K562 (cell line): ENCODE measurements around the gene MAP2K7. TPM values are rescaled to one million over a fixed set of nuclear protein-coding genes. Genes with fewer than 3 reads are reported as not detected.

ENCODE experiments used
- ARID1B ChIP-seq: fragments of 450-650 bp; IDR thresholded peaks from 2 replicates; pipeline ENCODE4 v1.6.1; 2016; ENCODE audit warnings: antibody characterized with exemption, mild to moderate bottlenecking, inconsistent platforms
- ARID2 ChIP-seq: fragments of 450-650 bp; IDR thresholded peaks from 2 replicates; pipeline ENCODE4 v1.6.1; 2017; ENCODE audit warnings: antibody characterized with exemption, mild to moderate bottlenecking
- CXXC5 ChIP-seq: fragments of 250-450 bp; sonication (Bioruptor Pico); IDR thresholded peaks from 2 replicates; pipeline ENCODE4 v1.8.0; 2022; ENCODE audit warnings: inconsistent platforms, mild to moderate bottlenecking, moderate library complexity
- DPF2 ChIP-seq: fragments of 450-650 bp; IDR thresholded peaks from 2 replicates; pipeline ENCODE4 v1.6.1; 2016
- HDAC8 ChIP-seq: fragments of 450-650 bp; IDR thresholded peaks from 2 replicates; pipeline ENCODE4 v1.6.1; 2016; ENCODE audit warnings: mild to moderate bottlenecking, missing genetic modification characterization, moderate library complexity, missing compliant biosample characterization
- HMG20B ChIP-seq: fragments of 250-450 bp; sonication (Bioruptor Pico); IDR thresholded peaks from 2 replicates; pipeline ENCODE4 v1.5.0; 2021; ENCODE audit warnings: mild to moderate bottlenecking
- NFRKB ChIP-seq: fragments of 450-650 bp; IDR thresholded peaks from 2 replicates; pipeline ENCODE4 v1.6.1; 2016; ENCODE audit warnings: low read depth
- NR2C1 ChIP-seq, 2 experiments: fragments of 450-650 bp; IDR thresholded peaks; 2 replicates each; pipeline ENCODE4 v1.6.1; 2017; ENCODE audit warnings: mild to moderate bottlenecking in 2 of 2, antibody characterized with exemption in 1 of 2, inconsistent platforms in 1 of 2, missing compliant biosample characterization in 1 of 2, missing genetic modification characterization in 1 of 2
- NR2C2 ChIP-seq, 2 experiments: fragments of 200-800 bp in 1 of 2; sonication (Bioruptor generic) in 1 of 2; sonication (generic) in 1 of 2; formaldehyde crosslinking in 1 of 2; IDR thresholded peaks; 2 replicates each; pipeline versions ENCODE4 v1.6.1 to v1.8.0; 2016 to 2022; ENCODE audit warnings: mild to moderate bottlenecking in 1 of 2, missing compliant biosample characterization in 1 of 2, missing genetic modification characterization in 1 of 2, missing genetic modification reagents in 1 of 2
- PHF20 ChIP-seq: fragments of 450-650 bp; IDR thresholded peaks from 2 replicates; pipeline ENCODE4 v1.6.1; 2018; ENCODE audit not compliant: partially characterized antibody
- SIN3A ChIP-seq, 2 experiments: fragments of 150-350 bp in 1 of 2; IDR thresholded peaks; 2 replicates each; pipeline ENCODE4 v1.6.1; 2011 to 2016; ENCODE audit warnings: borderline replicate concordance in 2 of 2, low read depth in 2 of 2, low read length in 2 of 2, mild to moderate bottlenecking in 2 of 2, moderate library complexity in 2 of 2; ENCODE audit not compliant: control insufficient read depth in 1 of 2
- SNRNP70 ChIP-seq: fragments of 200-400 bp; formaldehyde crosslinking; optimal IDR thresholded peaks from 2 replicates; pipeline ENCODE3; 2017; ENCODE audit warnings: low read depth, low read length
- SUPT5H ChIP-seq: fragments of 450-650 bp; IDR thresholded peaks from 2 replicates; pipeline ENCODE4 v1.6.1; 2016
- ZFX ChIP-seq: sonication (generic); formaldehyde crosslinking; IDR thresholded peaks from 2 replicates; pipeline ENCODE4 v1.8.0; 2022; ENCODE audit warnings: mild to moderate bottlenecking, missing genetic modification reagents, moderate library complexity
- polyA plus RNA-seq, 8 experiments: library from polyadenylated mRNA; depleted of rRNA in 4 of 8; stranded (reverse) in 5 of 8; unstranded in 3 of 8; fragments of >200 nt; fragmentation: Nextera tagmentation in 2 of 8; fragmentation: Illumina TruSeq in 1 of 8; extraction: Ambion mirVana in 2 of 8; extraction: Trizol in 1 of 8; gene quantifications; 2 replicates each; pipeline versions ENCODE4 v1.2.1 to v1.2.3, GENCODE V29; 2011 to 2014; ENCODE audit warnings: inconsistent platforms in 1 of 8, missing spikeins in 1 of 8
- total RNA-seq, 7 experiments: library from RNA; depleted of rRNA in 6 of 7; stranded (reverse); fragments of >200 nt in 6 of 7; fragmentation: Illumina TruSeq in 2 of 7; extraction: Trizol in 2 of 7; gene quantifications; 2 replicates each; pipeline versions ENCODE4 v1.2.1 to v1.2.3, GENCODE V29; 2011 to 2021; ENCODE audit warnings: low replicate concordance in 1 of 7
- TF ChIP-seq, protein P1 (sequence below), 2 experiments: IDR thresholded peaks; 2 replicates each; pipeline ENCODE4 v1.6.1; 2011; ENCODE audit warnings: borderline replicate concordance in 1 of 2, control low read depth in 1 of 2, low read depth in 1 of 2, low read length in 1 of 2, mild to moderate bottlenecking in 1 of 2, mixed read lengths in 1 of 2, moderate library complexity in 1 of 2; ENCODE audit not compliant: insufficient read depth in 1 of 2, insufficient read length in 1 of 2, poor library complexity in 1 of 2, severe bottlenecking in 1 of 2; ENCODE audit errors: extremely low read depth in 1 of 2
- TF ChIP-seq, protein P2 (sequence below): sonication (generic); formaldehyde crosslinking; IDR thresholded peaks from 2 replicates; pipeline ENCODE4 v1.8.1; 2022; ENCODE audit warnings: missing genetic modification reagents

MAP2K7 gene
- total and polyA plus RNA-seq, 9 of the 15 experiments (the other 6 are each of a cell fraction or from before 2014, with no cell fraction given), result 0.51 to 45.8 (median 14.1) TPM

DNA sequence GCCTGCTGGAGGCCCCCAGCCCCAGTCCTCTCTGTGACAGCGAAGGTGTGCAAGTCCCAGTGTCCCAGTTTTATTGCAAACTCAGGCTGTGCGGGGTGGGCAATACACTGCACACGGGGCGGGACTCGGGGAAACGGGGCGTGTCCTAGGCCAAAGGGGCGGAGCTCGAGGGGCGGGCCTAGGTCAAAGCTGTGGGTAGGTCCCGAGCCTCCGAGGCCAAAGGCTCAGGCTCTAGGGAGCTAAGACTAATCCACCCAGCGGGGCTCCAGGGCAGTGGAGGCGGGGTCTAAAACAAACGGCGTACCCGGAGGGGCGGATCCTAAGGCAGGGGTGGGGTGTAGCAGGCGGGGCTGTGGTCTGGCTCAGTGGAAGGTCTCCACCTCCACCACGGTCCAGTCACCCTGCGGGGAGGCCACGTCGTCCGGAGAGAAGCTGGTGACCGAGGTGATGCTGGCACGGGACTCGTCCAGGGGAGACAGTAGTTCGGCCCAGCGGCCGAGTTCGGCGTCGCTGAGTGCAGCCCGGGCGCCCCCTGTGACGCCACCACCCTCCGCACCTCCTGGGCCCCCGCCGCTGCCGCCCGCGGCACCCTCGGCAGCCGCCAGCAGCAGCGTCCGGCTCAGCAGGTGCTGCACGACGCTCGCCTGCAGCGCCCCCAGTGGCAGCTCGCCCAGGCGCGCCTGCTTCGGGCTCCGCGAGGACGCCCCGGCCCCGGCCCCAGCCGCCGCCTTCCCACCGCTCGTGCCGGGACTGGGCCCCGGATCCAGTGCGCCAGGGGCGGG is 34.8 kb upstream of the MAP2K7 start (continued):
- TF ChIP-seq NFRKB (no peak), SNRNP70 (no peak), ARID2 (no peak), ARID1B (peak; percentile 54; the same call in 1 of the 2 replicates), NR2C2 (CRISPR knock-in tag; IDR thresholded peaks at IDR 0.05) (no peak), NR2C2 (tag; IDR thresholded peaks at IDR 0.05) (0 out of 2 replicates have a peak, but pooled peaks have one; percentile 13), NR2C1 (IDR thresholded peaks at IDR 0.05) (no peak), NR2C1 (tag; IDR thresholded peaks at IDR 0.05) (no peak), ZFX (CRISPR knock-in tag) (peak; percentile 72), HMG20B (no peak), DPF2 (peak; percentile 60; the same call in 1 of the 2 replicates), SIN3A (IDR thresholded peaks at IDR 0.05; ENCODE audit: borderline replicate concordance in 2 of 2, control insufficient read depth in 1 of 2, low read depth in 2 of 2, low read length in 2 of 2) (peak; percentile 17 to 69; a peak in 2 of 4 replicates), PHF20 (no peak), HDAC8 (no peak), CXXC5 (CRISPR knock-in tag) (peak; percentile 90), SUPT5H (peak; percentile 41; the same call in 1 of the 2 replicates)
- TF ChIP-seq, protein P1, sequence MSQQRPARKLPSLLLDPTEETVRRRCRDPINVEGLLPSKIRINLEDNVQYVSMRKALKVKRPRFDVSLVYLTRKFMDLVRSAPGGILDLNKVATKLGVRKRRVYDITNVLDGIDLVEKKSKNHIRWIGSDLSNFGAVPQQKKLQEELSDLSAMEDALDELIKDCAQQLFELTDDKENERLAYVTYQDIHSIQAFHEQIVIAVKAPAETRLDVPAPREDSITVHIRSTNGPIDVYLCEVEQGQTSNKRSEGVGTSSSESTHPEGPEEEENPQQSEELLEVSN (IDR thresholded peaks at IDR 0.05; ENCODE audit: borderline replicate concordance in 1 of 2, extremely low read depth in 1 of 2, insufficient read depth in 1 of 2, insufficient read length in 1 of 2, low read depth in 1 of 2, low read length in 1 of 2, poor library complexity in 1 of 2, severe bottlenecking in 1 of 2), result peak; percentile 70 to 96
- TF ChIP-seq, protein P2, sequence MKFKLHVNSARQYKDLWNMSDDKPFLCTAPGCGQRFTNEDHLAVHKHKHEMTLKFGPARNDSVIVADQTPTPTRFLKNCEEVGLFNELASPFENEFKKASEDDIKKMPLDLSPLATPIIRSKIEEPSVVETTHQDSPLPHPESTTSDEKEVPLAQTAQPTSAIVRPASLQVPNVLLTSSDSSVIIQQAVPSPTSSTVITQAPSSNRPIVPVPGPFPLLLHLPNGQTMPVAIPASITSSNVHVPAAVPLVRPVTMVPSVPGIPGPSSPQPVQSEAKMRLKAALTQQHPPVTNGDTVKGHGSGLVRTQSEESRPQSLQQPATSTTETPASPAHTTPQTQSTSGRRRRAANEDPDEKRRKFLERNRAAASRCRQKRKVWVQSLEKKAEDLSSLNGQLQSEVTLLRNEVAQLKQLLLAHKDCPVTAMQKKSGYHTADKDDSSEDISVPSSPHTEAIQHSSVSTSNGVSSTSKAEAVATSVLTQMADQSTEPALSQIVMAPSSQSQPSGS (CRISPR knock-in tag), result no peak
